GM12874 (cell line): Measurements from ENCODE around the gene TBC1D8.

Experiments
- TF ChIP-seq, protein P1 (sequence below): IDR thresholded peaks from 2 replicates; pipeline ENCODE4 v1.5.1; 2011; ENCODE audit warnings: low read depth, mild to moderate bottlenecking, control low read depth, low read length, moderate library complexity; ENCODE audit not compliant: insufficient read depth

Gene TBC1D8

DNA sequence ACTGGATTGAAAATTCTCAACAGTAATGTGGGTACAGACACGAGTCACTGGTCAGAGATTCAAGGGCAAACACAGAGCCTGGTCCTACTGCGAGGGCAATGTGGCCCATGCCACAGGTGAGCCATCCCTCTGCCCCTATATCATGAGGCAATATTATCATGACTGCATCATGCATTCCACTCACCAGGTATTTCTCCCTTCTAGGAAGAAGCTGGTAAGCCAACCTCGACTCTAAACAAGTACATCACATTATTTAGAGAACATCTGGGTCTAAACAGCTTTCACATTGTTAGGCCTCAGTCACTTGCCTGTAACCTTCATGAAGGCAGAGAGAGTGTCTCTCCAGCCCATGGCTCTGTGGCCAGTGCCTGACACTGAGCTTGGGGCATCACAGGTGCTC, 163.6 kb downstream of the TBC1D8 start:
- TF ChIP-seq, protein P1, sequence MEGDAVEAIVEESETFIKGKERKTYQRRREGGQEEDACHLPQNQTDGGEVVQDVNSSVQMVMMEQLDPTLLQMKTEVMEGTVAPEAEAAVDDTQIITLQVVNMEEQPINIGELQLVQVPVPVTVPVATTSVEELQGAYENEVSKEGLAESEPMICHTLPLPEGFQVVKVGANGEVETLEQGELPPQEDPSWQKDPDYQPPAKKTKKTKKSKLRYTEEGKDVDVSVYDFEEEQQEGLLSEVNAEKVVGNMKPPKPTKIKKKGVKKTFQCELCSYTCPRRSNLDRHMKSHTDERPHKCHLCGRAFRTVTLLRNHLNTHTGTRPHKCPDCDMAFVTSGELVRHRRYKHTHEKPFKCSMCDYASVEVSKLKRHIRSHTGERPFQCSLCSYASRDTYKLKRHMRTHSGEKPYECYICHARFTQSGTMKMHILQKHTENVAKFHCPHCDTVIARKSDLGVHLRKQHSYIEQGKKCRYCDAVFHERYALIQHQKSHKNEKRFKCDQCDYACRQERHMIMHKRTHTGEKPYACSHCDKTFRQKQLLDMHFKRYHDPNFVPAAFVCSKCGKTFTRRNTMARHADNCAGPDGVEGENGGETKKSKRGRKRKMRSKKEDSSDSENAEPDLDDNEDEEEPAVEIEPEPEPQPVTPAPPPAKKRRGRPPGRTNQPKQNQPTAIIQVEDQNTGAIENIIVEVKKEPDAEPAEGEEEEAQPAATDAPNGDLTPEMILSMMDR = no peak

DNA sequence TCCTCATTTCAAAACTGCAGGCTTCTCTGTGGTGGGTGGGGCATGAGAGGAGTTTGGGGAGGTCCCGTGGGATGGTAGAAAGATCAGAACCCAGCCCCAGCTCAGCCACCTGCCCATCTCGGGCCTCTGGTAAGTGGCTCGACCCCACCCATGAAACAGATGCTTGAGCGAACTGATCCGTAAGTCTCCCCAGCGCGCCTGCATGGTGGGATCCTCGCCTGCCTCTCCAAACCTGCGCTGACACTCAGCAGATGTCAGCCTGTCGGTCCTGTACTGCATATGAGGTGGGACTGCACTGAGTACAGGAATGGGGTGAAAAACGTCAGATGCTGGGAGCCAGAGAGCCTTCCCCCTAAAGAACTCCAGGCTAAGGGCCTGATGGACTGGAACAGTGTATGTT, 165.0 kb downstream of the TBC1D8 start:
- TF ChIP-seq, protein P1 = no peak

DNA sequence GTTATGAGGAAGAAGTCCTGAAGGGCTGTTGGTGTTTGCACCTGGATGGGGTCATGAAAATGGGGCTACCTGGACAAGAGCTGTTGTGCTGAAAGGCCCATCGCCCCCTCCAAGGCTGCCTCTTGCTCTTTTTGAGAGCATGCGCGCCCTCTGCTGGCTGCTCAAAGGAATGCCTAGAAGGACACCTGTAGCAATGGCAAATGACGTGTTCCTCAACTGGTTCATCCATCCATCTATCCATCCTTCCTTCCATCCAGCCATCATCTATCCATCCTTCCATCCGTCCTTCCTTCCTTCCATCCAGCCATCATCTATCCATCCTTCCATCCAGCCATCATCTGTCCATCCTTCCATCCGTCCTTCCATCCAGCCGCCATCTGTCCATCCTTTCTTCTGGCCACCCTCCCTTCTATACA, 166.3 kb downstream of the TBC1D8 start:
- TF ChIP-seq, protein P1 = peak; percentile 91

DNA sequence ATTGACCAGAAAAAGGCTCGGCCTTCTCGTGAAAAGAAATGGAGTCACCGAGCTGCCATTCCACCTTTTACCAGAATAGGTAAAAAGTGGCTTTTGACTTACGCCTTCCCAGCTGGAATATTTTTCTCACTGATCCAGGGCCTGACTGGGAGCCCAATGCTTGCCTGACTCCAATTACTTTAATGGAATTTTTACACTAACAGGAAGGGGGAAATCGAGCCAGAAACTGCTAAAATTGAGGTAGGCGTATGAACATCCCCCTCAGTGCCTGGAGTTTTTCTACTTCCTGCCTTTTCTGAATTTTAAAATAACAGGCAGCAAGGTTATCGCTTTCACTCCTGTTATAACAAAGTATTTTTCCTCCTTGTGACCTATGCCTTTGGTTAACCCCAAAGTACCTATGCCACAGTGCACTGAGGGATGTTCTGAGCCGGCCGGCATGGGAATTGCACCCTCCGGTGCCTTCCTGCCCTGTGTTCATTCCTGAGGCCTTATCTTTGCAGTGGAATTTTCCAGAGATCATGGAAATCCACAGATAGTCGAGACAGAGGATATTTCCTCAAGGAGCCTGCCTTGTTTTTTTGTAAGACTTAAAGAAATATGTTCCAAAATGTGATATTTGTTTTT, 167.4 kb downstream of the TBC1D8 start:
- TF ChIP-seq, protein P1 = no peak

DNA sequence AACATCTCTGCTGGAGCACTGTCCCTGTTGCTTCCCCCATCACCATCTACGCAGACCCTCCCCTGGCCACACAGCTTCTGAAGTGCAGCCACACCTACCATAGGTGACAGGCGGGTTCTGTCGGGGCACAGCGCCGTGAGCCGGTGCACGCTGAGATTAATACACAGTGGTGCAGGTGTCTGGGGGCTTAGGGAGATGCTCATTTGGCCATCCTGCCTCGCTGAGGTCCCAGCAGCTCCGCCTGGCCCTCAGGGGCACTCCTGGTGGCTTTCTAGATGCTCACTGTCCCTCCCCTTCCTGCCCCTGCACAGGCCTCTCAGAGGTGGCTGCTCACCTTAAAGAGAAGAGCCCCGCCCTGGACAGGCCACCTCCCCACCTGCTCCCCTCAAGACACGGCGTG, 168.0 kb downstream of the TBC1D8 start:
- TF ChIP-seq, protein P1 = no peak

DNA sequence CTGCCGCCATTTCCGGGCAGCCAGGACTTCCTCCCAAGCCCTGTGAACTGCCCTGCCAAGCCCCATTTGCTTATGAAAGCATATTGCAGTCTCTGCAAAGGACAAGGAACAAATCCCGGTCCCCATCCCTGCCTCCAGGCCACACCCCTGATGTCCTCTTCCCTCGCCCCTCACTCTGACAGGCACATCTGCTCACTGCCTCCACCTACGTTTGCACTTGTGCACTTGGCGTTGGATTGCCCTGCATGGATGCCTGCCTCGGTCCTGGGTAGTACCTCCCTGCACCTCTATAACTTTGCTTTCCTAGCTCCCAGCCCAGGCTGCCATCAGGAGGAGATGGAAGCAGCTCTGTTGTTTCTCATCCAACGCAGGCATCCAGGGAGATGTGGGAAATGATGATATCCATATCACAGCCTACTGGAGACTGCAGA, 168.7 kb downstream of the TBC1D8 start:
- TF ChIP-seq, protein P1 = no peak

DNA sequence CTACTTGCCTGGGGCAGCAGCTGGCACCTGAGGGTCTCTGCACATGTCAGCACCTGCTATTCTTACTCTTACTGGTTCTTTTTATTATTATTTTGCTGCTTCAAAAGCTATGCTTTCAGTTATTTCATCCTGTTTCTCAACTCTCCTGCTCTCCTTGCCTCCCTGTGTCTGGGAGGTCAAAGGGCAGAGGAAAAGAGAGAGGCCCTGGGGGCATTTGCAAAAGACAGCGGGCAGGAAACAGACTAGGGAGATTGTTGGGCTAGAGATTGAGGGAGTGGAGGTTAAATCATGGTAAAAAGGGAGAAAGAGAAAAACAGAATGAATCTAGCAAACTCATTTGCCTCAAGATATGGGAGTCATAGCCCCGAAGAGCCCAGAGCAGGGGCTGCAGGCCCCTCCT, 170.2 kb downstream of the TBC1D8 start:
- TF ChIP-seq, protein P1 = no peak
